GM19372 (cell line): ENCODE data around the gene LTBP1.
"Not testable (repeated sequence)": the region's sequence is repeated elsewhere in the genome, so short reads cannot be mapped to it uniquely, and the experiment has no call there.

ENCODE experiments used
- ATAC-seq: cut with Tn5 transposase; IDR thresholded peaks from one replicate; pipeline ENCODE4 v1.9.1; 2021; ENCODE audit warnings: mild to moderate bottlenecking, low read depth, moderate library complexity; ENCODE audit not compliant: unreplicated experiment

The LTBP1 gene

DNA sequence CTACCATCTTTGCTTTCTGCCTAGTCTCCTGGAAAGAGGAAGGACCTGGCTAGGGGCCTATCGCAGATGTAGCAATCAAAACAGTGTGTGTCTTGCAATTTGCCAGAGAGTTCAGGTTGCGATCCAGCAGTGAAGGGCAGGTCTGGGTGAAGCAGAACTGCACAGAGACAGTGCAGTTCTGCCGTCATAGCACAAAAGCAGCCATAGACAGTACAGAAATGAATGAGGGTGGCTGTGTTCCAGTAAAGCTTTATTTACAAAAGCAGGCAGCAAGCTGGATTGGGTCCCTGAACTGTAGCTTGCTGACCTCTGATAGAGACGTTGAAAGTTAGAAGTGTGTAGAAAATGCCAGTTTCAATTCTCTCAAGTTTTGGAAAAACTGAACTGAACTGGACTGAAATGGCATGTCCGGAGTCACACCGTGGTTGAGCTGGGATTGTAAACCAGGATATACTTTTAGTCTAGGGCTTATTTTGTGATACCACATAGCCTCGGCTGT is 186.8 kb downstream of the LTBP1 start:
- no peak for ATAC-seq

DNA sequence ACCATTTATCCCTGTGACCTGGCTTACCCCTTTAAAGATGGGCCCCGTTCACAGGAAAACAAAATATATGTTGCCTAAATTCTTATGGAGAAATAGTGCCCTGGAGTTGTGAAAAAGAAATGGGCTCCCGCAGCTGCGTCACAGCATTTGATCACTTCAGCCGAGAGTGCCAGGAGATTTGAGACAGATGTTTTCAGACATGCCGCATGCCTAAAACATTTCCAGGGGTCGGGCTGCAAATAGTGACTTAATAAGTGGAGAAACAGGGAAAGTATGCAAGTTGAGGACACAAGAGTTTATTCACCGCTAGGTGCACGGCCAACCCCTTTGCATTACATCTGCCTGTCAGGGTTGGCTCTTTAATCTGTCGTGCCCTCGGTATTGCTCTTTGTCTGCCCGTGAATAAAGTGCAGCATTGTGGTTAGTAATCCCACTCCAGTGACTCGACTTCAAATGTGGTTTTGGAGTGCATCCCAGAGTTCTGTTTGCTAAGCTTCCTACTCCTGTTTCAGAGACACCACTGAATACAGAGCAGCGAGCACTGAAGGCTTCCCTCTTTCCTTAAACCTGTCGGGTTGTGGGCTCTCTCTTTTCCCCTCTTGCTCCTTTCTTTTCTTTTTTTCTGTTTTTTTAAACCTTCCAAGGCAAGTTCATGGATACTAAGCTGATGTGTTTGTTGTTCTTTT is 187.5 kb downstream of the LTBP1 start:
- ATAC-seq, result no peak

DNA sequence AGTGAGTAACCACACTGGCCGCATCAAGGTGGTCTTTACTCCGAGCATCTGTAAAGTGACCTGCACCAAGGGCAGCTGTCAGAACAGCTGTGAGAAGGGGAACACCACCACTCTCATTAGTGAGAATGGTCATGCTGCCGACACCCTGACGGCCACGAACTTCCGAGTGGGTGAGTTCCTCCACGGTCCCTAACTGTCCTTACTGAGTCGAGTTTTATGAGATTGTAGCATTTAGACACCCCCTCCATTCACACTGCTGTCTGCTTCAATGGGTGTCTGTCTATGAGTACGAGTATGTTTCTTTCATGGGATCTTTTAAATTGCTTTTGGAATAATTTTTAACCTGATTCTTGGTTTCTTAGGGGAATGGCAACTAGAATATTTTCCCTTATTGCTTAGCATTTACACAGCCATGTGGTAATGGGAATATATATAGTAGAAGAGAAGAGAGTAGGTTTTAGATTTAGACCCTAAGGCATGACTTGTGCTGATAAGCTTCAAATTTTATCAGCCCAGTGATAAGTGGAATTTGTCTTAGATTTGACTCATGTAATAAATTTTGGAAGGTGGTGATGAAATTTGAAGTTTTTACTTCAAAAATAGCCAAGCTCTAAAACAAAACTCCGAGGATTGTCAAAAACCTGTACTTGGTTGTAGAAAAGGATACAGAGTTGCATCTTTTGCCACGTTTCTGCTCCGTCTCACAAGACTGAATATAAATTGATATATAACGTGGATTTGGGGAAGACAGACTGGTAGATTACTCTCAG is 188.2 kb downstream of the LTBP1 start:
- no peak for ATAC-seq

DNA sequence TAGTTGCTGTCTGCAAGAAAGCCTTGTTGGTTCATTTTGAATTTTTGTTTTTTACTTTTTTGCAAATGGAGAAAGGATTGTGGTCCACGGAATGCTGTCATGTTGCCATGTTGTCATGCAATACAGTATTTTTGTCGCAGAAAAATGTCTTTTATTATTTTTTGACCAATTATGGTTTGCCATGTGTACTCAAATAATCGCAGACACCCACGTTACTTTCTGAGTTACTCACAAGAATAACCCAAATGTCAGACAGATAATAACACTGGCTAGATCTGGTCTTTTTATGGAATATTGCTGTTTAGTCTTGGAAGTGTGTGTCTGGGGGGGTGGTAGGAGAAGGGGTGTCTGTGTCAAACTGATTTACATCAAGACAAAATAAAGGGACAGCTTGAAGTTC is 188.9 kb downstream of the LTBP1 start:
- ATAC-seq, result no peak

DNA sequence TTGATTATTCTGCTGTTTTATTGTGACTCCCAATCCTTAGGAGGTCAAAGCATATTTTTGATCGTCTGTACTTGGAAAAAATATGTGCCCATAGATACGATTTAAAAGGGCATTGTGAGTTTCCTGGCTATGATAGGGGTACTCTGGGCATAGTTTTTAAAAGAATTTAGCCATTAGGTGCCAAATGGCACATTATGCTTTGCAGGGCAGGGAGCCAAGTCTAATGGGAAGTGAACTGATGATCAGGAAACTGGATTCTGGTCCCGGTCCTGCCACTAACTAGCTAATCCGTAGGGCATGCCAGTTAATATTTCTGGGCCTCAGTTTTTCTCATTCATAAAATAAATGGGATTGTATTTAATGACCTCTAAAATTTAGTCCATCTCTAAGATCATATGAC is 189.3 kb downstream of the LTBP1 start:
- ATAC-seq, result no peak

DNA sequence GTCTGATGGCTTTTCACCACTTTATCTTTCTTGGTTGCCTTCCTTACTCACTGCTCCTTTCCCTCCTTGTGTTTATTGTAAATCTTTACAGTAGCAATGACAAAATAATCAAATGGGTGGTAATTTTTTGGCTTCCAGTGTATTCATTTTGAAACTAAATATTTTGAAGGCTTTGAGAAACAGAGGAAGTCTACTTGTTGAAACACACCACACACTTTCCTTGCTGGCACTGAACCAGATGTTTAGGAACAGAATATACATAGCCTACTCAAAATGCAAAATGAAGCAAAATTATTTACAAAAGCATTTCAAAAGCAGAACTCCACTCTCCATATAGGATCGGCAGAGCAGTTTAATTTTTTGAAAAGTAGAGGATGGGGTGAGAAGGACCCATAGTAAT is 189.8 kb downstream of the LTBP1 start:
- ATAC-seq, result no peak

DNA sequence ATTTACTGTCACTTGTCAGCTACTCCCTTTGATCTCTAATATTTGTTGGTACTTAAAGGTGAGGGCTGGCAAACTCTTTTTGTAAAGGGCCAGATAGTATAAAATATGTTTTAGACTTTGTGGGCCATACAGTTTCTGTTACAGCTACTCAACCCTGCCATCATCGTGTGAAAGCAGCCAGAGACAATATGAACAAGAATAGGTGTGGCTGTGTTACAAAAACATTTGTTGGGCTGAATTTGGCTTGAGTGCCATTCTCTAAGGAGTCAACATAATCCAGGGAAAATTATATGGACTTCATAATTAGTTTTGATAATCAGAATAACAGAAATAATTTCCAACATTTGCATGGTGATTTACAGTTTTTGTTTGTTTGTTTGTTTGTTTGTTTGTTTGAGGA is 190.6 kb downstream of the LTBP1 start:
- ATAC-seq, result no peak

DNA sequence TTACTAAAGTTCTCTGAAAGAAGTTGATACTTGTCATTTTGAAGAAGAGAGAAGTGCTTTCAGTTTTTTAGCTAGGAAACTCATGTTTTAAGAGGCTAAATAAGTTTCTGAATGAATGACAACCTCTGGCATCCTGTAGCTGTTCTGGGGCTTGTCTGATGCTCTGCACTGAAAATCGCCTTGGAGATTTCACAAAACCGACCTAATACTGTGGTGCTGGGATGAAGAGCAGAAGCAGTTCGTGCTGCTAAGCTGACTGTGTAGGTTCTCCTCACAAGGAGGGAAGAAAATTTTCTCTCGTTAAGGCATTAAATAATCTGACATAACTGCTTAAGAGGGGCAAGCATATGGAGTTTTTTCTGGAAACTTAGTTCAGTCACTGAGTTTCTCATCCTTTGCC is 193.2 kb downstream of the LTBP1 start:
- ATAC-seq, result no peak

DNA sequence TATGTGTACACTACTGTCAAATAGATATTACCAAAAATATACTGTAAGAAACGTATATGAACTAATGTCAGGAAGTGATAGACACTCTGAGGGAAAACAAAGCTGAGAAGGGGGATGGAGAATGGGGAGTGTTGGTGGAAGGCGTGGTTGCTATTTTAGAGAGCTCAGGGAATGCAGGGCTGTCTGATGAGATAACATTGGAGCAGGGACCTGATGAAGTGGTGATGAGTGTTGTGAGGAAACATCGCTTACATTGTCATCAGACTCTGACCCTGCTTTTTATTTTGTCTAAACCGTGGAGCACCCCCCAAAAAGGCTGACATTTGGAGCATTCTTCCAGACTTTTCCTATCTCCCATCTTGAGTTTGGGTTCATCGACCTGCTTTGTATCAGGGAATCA is 194.7 kb downstream of the LTBP1 start:
- ATAC-seq, result no peak

DNA sequence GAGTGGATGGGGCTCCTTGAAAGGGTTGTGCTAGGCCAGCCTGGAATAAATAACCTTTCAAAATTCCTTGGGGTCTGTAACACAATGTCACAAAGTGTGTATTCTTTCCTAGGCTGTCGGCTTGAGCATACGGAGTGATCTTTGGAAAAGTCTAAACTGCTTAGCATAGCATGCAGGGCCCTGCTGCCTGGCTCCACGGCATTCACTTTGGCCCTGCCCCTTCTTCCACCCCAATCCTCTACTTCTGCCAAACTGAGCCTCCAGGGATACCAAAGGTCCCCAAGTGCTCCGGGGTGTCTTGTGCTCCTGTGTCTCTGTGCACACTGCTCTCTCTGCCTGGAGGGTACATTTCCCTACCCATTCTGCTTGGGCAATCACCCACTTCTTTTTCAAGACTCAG is 196.1 kb downstream of the LTBP1 start:
- ATAC-seq, result no peak

DNA sequence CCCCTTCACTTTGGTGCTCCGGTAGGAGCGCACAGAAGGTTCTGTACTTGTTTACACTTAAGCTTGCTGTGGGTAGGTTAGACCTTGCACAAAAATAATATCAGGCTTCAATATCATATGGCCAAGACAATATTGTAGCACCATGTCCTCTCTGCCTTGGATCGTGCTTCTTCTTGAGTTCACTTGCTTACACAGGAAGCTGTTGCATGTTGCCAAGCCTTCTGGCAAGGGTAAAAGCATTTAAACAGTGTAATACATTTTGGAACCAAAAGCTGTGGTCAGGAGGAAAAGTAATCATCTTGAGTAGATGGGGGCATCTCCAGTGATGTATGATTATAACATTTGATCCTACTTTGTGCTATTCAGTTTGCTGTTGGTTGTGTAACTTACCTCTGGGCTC is 197.5 kb downstream of the LTBP1 start:
- ATAC-seq, result no peak

DNA sequence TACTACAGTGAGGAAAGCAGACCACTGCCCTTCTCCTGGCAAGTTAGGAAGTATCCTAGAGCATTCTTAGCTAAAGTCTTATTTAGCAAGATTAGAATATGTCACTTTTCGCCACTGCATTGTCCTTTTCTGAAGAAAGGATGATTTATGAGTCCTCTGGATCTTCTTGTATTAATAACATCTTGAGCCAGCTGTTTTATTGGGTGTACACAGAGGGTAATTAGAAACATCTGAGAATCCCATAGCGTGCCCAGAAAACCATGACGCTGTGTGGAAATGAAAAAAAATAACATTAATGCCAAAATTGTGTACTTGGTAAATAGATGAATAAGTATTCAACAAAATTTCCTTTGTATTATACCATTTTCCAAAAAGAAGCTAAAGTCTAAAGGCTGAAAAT is 198.7 kb downstream of the LTBP1 start:
- no peak for ATAC-seq

DNA sequence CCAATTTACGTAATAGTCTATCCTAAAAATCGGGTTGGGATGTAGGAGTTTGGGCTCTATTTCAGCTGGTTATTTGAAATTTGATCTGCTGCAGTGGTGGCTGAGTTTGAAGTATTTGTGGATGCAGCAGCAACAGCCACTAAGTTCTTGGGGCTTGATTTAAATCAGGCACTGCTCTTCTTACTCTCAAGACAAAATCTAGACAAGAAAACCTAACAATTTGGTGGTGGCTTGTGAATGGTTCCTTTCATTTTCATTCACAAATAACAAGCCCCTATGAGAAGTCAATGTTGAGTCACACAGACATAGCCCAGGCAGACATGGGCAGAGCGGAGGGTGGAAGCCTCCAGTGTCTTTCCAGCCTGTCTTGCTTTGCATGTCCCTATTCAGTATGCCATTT is 199.3 kb downstream of the LTBP1 start:
- ATAC-seq, result no peak

DNA sequence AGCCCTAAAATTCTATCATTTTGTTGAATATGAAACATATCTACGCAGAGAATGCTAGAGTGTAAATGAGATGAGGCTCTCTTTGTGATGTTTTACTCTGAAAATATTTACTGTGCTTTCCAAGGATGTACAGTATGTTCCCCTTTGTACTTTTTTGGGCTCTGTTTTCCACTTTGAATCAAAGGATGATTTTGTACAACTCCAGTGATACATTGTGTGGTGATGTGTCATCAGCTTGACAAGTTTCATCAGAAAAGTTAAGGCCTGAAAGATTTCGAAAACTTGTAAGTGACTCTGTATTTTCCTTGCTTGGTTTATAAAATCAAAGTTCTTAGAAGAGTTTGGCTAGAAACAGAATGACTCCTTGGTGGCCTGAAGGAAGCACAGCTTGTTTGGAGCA is 206.3 kb downstream of the LTBP1 start:
- ATAC-seq, result no peak

DNA sequence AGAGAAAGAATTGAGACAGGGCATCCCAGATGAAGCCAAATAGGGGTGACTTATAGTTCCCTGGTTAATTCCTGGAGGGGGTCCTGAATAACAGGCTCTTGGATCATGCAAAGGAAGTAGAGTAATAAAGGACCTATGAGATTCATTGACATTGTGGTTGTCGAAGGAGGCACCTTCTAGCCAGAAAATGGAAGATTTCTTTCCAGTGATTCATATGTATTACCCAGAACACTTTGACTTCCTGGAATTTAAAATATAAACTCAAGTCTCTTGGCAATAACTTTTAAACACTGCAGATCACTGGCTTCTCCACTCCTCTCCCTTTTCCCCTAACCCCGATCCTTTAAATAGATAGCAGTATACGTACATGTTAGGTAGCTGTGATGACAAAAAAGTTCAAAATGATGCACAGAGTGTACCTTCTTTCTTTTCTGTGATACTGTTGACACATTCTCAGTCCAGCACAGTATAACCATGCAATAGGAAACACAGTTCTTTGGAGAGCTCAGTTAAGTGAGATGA is 211.8 kb downstream of the LTBP1 start:
- ATAC-seq, result no peak

DNA sequence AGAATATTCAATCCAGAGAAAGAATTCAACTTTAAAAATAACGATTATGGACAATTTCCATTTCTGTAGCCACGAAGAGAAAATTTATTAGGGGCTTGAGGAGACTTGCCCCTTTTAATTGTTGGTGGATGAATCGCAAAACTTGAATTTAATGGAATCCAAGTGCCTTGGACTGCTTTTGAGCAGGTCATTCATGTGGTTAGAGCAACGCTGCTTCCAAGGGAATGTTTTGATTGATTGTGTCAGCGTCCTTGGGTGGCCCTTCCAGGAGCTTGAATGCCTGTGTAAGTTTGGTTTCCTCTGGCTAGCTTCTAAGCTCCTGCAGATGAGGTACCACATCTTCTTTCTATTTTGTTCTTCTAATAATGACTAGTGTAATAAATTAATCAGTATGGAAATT is 213.4 kb downstream of the LTBP1 start:
- no peak for ATAC-seq

DNA sequence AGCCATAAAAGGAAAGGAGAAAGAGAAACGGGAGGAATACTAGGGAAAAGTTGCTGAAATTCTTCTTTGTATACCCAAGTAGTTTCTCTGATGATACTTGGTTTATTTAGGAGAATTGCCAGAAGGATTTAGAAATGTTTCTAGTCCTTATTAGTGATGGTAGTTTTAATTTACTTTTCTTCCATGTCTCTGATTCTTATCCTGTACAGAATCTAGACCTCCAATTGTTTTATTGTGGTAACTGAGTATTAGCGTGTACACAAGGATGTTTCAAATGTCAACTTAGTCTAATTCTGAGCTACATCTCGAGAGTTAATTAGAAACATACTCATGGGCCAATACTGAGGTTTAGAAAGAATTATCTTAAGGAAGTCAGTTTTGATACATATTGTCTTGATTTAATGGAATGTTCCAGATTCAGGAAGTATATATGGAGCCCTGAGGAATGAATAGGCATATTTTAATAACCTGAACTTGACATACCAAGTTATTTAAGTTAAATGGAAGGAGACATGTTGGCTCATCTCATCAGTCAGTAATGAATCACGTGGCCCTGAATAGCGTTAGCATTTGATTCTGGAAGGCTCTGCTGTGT is 219.6 kb downstream of the LTBP1 start:
- ATAC-seq, result no peak

DNA sequence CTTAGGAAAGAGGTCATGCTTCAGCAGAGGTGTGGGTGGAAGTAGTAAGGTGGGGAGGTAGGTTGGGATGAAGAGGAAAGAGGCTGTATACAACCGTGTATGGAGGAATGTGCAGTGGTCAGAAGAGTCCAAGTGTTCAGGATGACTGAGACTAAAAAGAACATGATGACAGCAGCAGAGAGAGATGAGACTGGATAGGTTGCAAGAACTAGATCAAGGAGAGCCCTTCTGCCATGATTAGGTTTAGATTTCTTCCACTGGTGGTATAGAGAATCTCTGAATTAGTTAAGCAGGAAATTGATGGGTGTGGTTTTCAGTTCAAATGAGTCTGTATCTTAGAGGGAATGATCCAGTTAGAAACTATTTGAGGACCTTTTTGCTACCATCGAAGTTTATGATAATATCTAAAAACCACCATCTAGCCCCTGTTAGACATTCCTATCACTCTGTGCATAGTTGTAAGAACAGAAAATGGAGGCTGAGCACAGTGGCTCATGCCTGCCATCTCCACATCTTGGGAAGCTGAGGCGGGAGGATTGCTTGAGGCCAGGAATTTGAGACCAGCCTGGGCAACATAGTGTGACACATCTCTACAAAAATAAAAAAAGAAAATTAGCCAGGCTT is 221.0 kb downstream of the LTBP1 start:
- ATAC-seq, result no peak

DNA sequence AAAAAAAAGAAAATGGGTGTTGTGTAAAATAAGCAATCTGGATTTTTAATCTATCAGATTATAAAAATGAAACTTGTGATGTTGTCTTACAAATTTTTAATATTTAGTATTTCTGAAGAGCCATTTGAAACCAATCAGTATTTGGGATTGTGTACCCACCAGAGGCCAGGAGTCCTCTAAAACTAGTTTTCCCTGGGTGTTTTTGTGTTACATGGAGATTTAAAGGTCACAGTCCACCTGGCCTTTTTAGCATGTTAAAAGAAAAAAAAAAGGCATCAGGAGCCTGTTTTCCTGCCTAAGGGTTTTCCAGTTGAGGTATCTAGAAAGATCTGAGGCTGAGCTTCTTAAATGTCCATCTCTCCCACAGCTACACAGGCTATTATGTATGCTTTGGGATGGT is 221.7 kb downstream of the LTBP1 start:
- no peak for ATAC-seq

DNA sequence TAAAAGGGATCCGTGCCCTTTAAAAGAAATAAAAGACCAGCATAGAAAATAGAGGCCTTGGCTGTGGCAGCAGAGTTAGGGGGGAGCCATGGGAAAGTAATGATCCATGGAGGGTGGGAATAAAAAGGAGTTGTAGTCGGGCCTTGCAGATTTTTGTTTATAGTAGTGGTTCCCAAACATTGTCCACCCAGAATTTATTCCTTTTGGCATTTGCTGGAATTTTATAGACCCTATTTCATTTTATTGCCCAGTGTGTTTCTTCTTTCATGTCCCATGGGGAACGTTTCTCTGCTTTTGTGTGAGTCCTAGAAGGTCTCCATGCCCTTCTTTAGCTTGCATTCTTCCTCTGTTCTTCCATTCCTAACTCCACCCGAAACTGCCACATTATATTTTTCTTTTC is 222.2 kb downstream of the LTBP1 start:
- no peak for ATAC-seq

DNA sequence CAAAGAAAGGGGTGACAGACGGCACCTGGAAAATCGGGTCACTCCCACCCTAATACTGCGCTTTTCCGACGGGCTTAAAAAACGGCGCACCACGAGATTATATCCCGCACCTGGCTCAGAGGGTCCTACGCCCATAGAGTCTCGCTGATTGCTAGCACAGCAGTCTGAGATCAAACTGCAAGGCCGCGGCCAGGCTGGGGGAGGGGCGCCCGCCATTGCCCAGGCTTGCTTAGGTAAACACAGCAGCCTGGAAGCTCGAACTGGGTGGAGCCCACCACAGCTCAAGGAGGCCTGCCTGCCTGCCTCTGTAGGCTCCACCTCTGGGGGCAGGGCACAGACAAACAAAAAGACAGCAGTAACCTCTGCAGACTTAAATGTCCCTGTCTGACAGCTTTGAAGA is 223.5 kb downstream of the LTBP1 start:
- ATAC-seq, result not testable (repeated sequence)
